ENCODE data around the gene ITGB5.

Gene ITGB5

DNA sequence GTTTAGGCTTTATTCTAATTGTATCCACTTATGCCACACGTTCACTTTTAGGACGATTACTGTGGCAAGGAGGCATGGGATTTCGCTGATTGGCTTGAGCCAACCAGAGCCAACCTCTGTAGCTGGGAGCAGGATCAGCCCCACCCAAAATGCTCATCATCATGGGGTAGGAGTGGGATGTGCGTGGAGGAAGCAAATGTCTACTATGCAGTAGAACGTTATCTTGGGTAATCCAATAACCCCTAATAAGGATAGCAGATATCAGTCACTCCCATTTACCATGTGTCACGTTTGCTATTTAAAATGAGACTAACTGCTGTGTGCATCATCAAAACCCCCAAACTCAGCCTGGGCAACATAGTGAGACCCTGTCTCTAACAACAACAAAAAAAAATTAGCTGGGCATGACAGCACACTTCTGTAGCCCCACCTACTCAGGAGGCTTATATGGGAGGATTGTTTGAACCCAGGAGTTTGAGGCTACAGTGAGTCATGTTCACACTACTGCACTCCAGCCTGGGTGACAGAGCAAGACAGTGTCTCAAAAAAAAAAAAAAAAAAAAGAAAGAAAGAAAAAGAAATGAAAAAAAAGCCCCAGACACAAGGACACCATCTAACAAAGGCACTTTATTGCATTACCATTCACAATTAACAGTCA is 17.8 kb upstream of the ITGB5 start:
- TF ChIP-seq, protein P1, sequence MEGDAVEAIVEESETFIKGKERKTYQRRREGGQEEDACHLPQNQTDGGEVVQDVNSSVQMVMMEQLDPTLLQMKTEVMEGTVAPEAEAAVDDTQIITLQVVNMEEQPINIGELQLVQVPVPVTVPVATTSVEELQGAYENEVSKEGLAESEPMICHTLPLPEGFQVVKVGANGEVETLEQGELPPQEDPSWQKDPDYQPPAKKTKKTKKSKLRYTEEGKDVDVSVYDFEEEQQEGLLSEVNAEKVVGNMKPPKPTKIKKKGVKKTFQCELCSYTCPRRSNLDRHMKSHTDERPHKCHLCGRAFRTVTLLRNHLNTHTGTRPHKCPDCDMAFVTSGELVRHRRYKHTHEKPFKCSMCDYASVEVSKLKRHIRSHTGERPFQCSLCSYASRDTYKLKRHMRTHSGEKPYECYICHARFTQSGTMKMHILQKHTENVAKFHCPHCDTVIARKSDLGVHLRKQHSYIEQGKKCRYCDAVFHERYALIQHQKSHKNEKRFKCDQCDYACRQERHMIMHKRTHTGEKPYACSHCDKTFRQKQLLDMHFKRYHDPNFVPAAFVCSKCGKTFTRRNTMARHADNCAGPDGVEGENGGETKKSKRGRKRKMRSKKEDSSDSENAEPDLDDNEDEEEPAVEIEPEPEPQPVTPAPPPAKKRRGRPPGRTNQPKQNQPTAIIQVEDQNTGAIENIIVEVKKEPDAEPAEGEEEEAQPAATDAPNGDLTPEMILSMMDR (IDR thresholded peaks at IDR 0.05; ENCODE audit: low read length): no peak
- TF ChIP-seq EZH2 (IDR thresholded peaks at IDR 0.05; ENCODE audit: borderline replicate concordance, low read length): no peak
- no peaks in the 10 kb centered on the region for H3K27me3 ChIP-seq (ENCODE audit: insufficient read depth, low read length)

DNA sequence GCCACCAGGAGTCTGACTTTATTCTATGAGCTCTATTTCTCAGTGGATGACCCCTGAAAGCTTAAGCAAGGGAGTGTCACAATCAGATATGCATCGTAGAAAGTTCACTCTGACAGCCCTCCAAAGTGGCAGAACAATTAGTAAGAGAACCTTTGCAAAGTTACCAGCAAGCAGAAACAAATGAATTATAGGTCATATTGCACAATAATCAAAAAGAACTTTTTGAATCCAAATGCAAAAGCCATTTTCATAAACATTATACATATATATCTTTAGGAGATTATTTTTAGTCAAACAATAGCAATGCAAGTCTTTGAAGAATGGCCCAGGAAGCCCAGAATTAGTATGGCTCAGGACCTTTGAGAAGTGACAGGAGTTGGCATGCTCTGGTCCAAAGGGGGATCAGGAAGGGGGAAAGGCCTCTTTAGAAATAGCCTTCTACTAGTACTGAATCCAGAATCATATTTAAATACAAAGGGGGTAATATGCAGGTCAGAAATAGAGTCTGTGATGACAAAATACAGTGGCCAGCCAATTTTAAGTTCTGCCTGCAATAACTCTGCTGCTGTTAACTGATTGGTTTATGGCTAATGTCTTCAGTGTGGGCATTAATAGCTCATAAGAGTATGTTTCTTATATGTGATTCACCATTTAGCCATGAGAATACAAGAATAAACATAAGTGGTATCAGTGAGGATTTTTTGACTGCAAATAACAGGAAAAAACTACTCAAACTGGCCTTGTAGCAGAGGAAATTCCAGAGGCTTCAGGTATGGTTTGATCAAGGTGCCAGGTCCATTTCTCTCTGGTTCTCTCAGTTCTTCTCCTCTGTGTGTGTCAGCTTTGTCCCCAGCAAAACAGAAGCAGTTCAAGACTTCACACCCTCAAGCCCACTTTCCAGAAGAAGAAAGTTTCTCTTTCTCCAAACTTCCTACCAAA is 17.0 kb upstream of the ITGB5 start:
- Histone ChIP-seq H2AFZ (ENCODE audit: low read length) (no peak overlapping the region), H3K27ac (ENCODE audit: low read depth, low read length, poor library complexity, severe bottlenecking) (no peak overlapping the region), H3K4me2 (ENCODE audit: low read length) (no peak overlapping the region), H3K4me1 (ENCODE audit: insufficient read depth, low read length, severe bottlenecking) (no peaks in the 10 kb centered on the region), H3K9ac (ENCODE audit: low read length) (no peak overlapping the region), H3F3A (ENCODE audit: insufficient read depth, low read length) (no peaks in the 10 kb centered on the region), H3K27me3 (ENCODE audit: insufficient read depth, low read length) (no peaks in the 10 kb centered on the region), H3K9me2 (ENCODE audit: low read depth, low read length) (no peaks in the 10 kb centered on the region), H3K79me2 (ENCODE audit: insufficient read depth, low read length) (no peaks in the 10 kb centered on the region), H4K20me1 (ENCODE audit: insufficient read depth, low read length) (no peaks in the 10 kb centered on the region), H3K36me3 (ENCODE audit: insufficient read depth, low read length) (no peaks in the 10 kb centered on the region), H3K9me3 (ENCODE audit: low read length) (no peaks in the 10 kb centered on the region), H3K4me3 (ENCODE audit: low read depth, low read length, poor library complexity, severe bottlenecking) (no peak overlapping the region)
- TF ChIP-seq, protein P1 (IDR thresholded peaks at IDR 0.05; ENCODE audit: low read length): no peak
- no peak for TF ChIP-seq EZH2 (IDR thresholded peaks at IDR 0.05; ENCODE audit: borderline replicate concordance, low read length)

More for the DNA sequence above, 17.8 kb upstream of the ITGB5 start:
- Histone ChIP-seq H3K36me3 (ENCODE audit: insufficient read depth, low read length) (no peaks in the 10 kb centered on the region), H3K27ac (ENCODE audit: low read depth, low read length, poor library complexity, severe bottlenecking) (no peak overlapping the region), H3K4me2 (ENCODE audit: low read length) (no peak overlapping the region), H3K4me3 (ENCODE audit: low read depth, low read length, poor library complexity, severe bottlenecking) (no peak overlapping the region), H2AFZ (ENCODE audit: low read length) (no peak overlapping the region), H3K9me3 (ENCODE audit: low read length) (no peaks in the 10 kb centered on the region), H3K79me2 (ENCODE audit: insufficient read depth, low read length) (no peaks in the 10 kb centered on the region), H3K9ac (ENCODE audit: low read length) (no peak overlapping the region), H4K20me1 (ENCODE audit: insufficient read depth, low read length) (no peaks in the 10 kb centered on the region), H3K4me1 (ENCODE audit: insufficient read depth, low read length, severe bottlenecking) (no peaks in the 10 kb centered on the region), H3K9me2 (ENCODE audit: low read depth, low read length) (no peaks in the 10 kb centered on the region), H3F3A (ENCODE audit: insufficient read depth, low read length) (no peaks in the 10 kb centered on the region)

DNA sequence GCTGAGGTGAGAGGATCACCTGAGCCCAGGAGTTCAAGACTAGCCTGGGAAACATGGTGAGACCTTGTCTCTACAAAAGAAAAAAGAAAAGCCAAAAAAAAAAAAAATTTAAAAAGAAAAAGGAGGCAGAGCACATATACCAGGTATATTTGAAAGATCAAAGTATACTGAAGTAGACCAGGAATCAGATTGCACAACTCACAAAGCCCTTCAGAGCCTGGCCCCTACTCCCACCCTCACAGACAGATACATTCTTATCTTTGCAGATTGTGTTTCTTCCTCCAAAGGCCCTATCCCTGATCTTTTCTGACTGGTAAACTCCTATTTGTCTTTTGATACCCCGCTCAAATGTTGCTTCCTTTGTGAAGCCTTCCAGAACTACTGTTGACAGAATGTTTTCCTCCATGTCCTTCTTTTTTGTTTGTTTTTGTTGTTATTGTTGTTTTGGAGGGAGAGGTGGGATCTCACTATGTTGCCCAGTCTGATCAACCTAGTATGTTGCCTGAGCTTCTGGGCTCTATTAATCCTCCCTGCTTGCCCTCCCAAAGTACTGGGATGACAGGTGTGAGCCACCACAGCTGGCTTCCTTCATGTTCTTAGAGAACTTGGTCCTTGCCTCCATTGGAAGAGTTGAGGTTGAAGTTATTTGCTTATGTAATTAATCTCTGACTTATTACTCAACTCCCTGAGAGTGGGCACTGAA is 9.8 kb upstream of the ITGB5 start:
- Histone ChIP-seq H3K4me3 (ENCODE audit: low read depth, low read length, poor library complexity, severe bottlenecking) (no peak overlapping the region), H3K9me3 (ENCODE audit: low read length) (no peaks in the 10 kb centered on the region), H2AFZ (ENCODE audit: low read length) (no peak overlapping the region), H3K27me3 (ENCODE audit: insufficient read depth, low read length) (no peaks in the 10 kb centered on the region), H3K4me1 (ENCODE audit: insufficient read depth, low read length, severe bottlenecking) (no peaks in the 10 kb centered on the region), H3K4me2 (ENCODE audit: low read length) (no peak overlapping the region), H3K36me3 (ENCODE audit: insufficient read depth, low read length) (no peaks in the 10 kb centered on the region), H3K27ac (ENCODE audit: low read depth, low read length, poor library complexity, severe bottlenecking) (no peak overlapping the region), H3F3A (ENCODE audit: insufficient read depth, low read length) (no peaks in the 10 kb centered on the region), H3K79me2 (ENCODE audit: insufficient read depth, low read length) (no peaks in the 10 kb centered on the region), H3K9me2 (ENCODE audit: low read depth, low read length) (no peaks in the 10 kb centered on the region), H3K9ac (ENCODE audit: low read length) (no peak overlapping the region), H4K20me1 (ENCODE audit: insufficient read depth, low read length) (no peaks in the 10 kb centered on the region)
- TF ChIP-seq, protein P1 (IDR thresholded peaks at IDR 0.05; ENCODE audit: low read length): no peak
- no peak for TF ChIP-seq EZH2 (IDR thresholded peaks at IDR 0.05; ENCODE audit: borderline replicate concordance, low read length)

All from OCI-LY1 (cell line).